DOHH2 (cell line): ENCODE measurements around the gene CD248.

Source experiments
- CTCF ChIP-seq: fragments of 200-600 bp; sonication (generic); IDR thresholded peaks from one replicate; pipeline ENCODE4 v1.5.1; 2014; ENCODE audit warnings: antibody characterized with exemption, mild to moderate bottlenecking, low read depth, low read length; ENCODE audit not compliant: poor library complexity, severe bottlenecking
- EZH2phosphoT487 ChIP-seq: fragments of 200-600 bp; sonication (generic); IDR thresholded peaks from 2 replicates; pipeline ENCODE4 v1.6.1; 2017; ENCODE audit warnings: borderline replicate concordance, mild to moderate bottlenecking, antibody characterized with exemption, low read length, moderate library complexity, mixed read lengths

GRCh38 chr11:66325263-66325671 lies 8.4 kb upstream of the CD248 start:
- TF ChIP-seq EZH2phosphoT487 (no peak), CTCF (no peak)
